ENCODE data around the gene NDUFB10.

Gene NDUFB10

GRCh38 chr16:1984347-1985225, 25.2 kb downstream of the NDUFB10 start:
- peak; percentile 32 for DNase-seq
- H3K9me3 ChIP-seq (ENCODE audit: severe bottlenecking): no peaks in the 10 kb centered on the region
- no peaks in the 10 kb centered on the region for H3K27me3 ChIP-seq (ENCODE audit: insufficient read depth, low read depth, severe bottlenecking)
- H3K27ac ChIP-seq: peak overlapping the region; percentile 91
- peaks cover 30% of the 10 kb centered on the region for H3K36me3 ChIP-seq
- peak overlapping the region; percentile 82 for H3K4me3 ChIP-seq (ENCODE audit: low read depth, low read length)
- TF ChIP-seq CTCF (IDR thresholded peaks at IDR 0.05; ENCODE audit: low read depth, low read length): no peak

GRCh38 chr16:1985466-1986150, 26.3 kb downstream of the NDUFB10 start:
- no peak for TF ChIP-seq CTCF (IDR thresholded peaks at IDR 0.05; ENCODE audit: low read depth, low read length)
- no peak overlapping the region for H3K4me3 ChIP-seq (ENCODE audit: low read depth, low read length)

GRCh38 chr16:1987198-1987597, 27.9 kb downstream of the NDUFB10 start:
- Histone ChIP-seq H3K4me3 (ENCODE audit: low read depth, low read length) (no peak overlapping the region), H3K27me3 (ENCODE audit: insufficient read depth, low read depth, severe bottlenecking) (no peaks in the 10 kb centered on the region), H3K36me3 (peaks cover 24% of the 10 kb centered on the region), H3K9me3 (ENCODE audit: severe bottlenecking) (no peaks in the 10 kb centered on the region), H3K27ac (no peak overlapping the region)
- no peak for TF ChIP-seq CTCF (IDR thresholded peaks at IDR 0.05; ENCODE audit: low read depth, low read length)
- no peak for DNase-seq

More at GRCh38 chr16:1985466-1986150, 26.3 kb downstream of the NDUFB10 start:
- Histone ChIP-seq H3K27ac (no peak overlapping the region), H3K27me3 (ENCODE audit: insufficient read depth, low read depth, severe bottlenecking) (no peaks in the 10 kb centered on the region), H3K36me3 (peaks cover 24% of the 10 kb centered on the region), H3K9me3 (ENCODE audit: severe bottlenecking) (no peaks in the 10 kb centered on the region)
- DNase-seq: no peak

- Histone ChIP-seq H3K9me3 (ENCODE audit: severe bottlenecking) (no peaks in the 10 kb centered on the region), H3K27ac (peak within 1 kb of the TSS; percentile 64), H3K4me3 (ENCODE audit: low read depth, low read length) (peak within 1 kb of the TSS; percentile 63), H3K36me3 (peaks cover 24% of the 10 kb centered on the region), H3K27me3 (ENCODE audit: insufficient read depth, low read depth, severe bottlenecking) (no peaks in the 10 kb centered on the region)
- TF ChIP-seq CTCF (IDR thresholded peaks at IDR 0.05; ENCODE audit: low read depth, low read length): no peak
- DNase-seq: peak; percentile 42
Measured at GRCh38 chr16:1989209-1990100, 30.1 kb downstream of the NDUFB10 start, which contains the start of gene SYNGR3. TSS of gene SYNGR3 (plus strand) at chr16:1989970. CDS start at chr16:1990103, 133 bp downstream.

- peaks cover 23% of the 10 kb centered on the region for H3K36me3 ChIP-seq
- H3K27me3 ChIP-seq (ENCODE audit: insufficient read depth, low read depth, severe bottlenecking): no peaks in the 10 kb centered on the region
- no peaks in the 10 kb centered on the region for H3K9me3 ChIP-seq (ENCODE audit: severe bottlenecking)
- TF ChIP-seq CTCF (IDR thresholded peaks at IDR 0.05; ENCODE audit: low read depth, low read length): no peak
- H3K27ac ChIP-seq: no peak overlapping the region
- peak overlapping the region; percentile 61 for H3K4me3 ChIP-seq (ENCODE audit: low read depth, low read length)
- no peak for DNase-seq
Measured at GRCh38 chr16:1990101-1990350, 30.7 kb downstream of the NDUFB10 start.

All from WERI-Rb-1 (cell line).